GM10266 (cell line): ENCODE measurements around the gene RSPH6A.

Experiments used
- DNase-seq: peaks from one replicate; pipeline ENCODE4 v3.0.0; 2012; ENCODE audit errors: extremely low spot score
- CTCF ChIP-seq: IDR thresholded peaks from 2 replicates; pipeline ENCODE4 v1.5.1; 2012; ENCODE audit warnings: mild to moderate bottlenecking, low read depth; ENCODE audit not compliant: control insufficient read depth, insufficient read depth; ENCODE audit errors: missing control alignments

The RSPH6A gene

GRCh38 chr19:45814851-45815480, at the start of gene RSPH6A:
Gene RSPH6A (minus strand): TSS chr19:45815308. CDS start chr19:45815176, 132 bp downstream.
- TF ChIP-seq CTCF = no peak
- DNase-seq = no peak

DNA sequence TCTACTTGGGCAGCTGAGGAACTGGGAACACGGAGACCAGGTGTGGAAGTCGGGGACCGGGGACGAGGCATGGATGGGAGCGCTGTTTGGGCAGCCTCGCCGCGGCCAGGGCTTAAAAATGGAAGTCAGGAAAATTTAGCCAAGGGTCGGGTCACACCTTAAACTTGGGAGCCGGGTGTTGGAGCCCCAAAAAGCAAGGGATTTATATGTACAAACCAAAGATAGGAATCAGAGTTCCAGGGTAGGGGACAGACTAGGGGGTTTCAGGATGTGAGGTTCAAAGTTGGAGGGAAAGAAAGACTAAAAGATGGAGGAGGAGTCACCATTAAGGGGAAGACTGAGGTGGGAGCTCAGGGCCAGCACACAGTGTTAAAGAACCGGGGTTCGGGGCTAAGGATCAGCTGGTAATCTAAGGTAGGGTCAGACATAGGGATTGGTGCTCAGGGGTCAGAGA, 49.5 kb upstream of the RSPH6A start:
- DNase-seq = no peak
- no peak for TF ChIP-seq CTCF

- peak; percentile 91 for TF ChIP-seq CTCF
- peak; percentile 93 for DNase-seq
Measured at GRCh38 chr19:45863840-45864628, 48.9 kb upstream of the RSPH6A start, which contains the start of gene FOXA3. Gene FOXA3 (plus strand): TSS chr19:45864326. CDS start chr19:45864457, 131 bp downstream.

GRCh38 chr19:45863335-45863839, 48.3 kb upstream of the RSPH6A start:
- no peak for TF ChIP-seq CTCF
- DNase-seq = no peak

DNA sequence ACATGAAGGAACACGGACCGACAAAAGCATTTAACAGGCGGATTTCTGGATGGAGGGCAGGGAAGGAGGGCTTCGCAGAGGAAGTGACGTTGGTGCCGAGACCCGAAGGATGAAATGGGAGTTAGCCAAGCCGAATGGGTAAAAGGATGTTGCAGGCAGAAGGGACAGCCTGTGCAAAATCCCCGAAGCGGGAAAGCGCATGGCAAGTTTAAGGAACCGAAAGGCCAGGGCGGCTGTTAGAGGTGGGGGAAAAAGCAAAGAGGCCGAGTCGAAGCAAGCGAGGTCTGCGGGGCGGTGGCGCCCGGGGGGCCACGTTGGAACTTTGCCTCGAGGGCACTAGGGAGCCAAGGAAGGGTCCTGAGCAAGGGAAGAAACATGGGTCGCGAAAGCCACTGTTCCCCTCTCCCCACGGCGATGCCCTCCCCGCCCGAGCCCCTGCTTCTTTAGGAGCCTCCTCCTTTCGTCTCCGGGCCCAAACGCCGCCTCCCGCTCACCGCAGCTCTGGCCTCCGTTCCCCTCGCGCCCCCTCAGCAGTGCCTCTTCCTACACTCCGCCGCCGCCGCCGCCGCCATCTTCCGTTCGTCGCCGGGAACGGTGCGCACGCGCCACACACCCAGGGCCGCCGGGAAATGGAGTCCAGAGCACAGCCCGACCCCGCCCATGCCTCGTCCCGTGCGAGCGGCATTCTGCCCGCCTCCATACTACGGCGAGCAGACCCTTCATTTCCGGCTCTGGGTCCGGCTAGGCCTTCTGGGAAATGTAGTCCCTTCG, 47.6 kb upstream of the RSPH6A start, which contains the start of gene SYMPK:
Gene SYMPK, minus strand, starts transcription at position 584 of the 771 bp plus-strand sequence. CDS start 8,652 bp downstream, outside the sequence.
- TF ChIP-seq CTCF = no peak
- peak; percentile 99 for DNase-seq

- DNase-seq = no peak
- TF ChIP-seq CTCF = no peak
Measured at GRCh38 chr19:45862271-45862563, 47.1 kb upstream of the RSPH6A start.
